GOT3 (cell line): ENCODE results near the gene UBALD2.
A peak's percentile ranks its signal among the peaks of the same experiment; 100 is the strongest.
"Not testable (repeated sequence)": the region's sequence is repeated elsewhere in the genome, so short reads cannot be mapped to it uniquely, and the experiment has no call there.

ENCODE experiments used
- DNase-seq: peaks from one replicate; lab custom pipeline; 2025; ENCODE audit warnings: mixed read lengths; lab: John Stamatoyannopoulos, UW

UBALD2 gene

GRCh38 chr17:76264755-76265623 is at the start of gene UBALD2:
TSS of gene UBALD2 (plus strand) at chr17:76265348. CDS start at chr17:76265506, 158 bp downstream.
- peak; percentile 98 for DNase-seq

DNA sequence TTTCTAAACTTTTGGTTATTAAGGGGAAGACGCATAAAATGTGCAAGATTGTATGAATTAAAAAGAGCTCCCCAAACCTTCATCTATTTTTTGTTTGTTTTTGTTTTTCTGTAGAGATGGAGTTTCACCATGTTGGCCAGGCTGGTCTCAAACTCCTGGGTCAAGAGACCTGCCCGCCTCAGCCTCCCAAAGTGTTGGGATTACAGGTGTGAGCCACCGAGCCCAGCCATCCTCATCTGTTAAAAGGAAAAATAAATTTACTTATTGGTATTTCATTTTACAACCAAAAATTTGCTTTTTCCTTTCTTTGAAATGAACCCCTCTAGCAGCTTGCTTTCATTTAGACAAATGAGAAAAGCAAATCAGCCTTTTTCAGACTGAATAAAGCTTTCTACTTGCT is 48.1 kb upstream of the UBALD2 start:
- no peak for DNase-seq

DNA sequence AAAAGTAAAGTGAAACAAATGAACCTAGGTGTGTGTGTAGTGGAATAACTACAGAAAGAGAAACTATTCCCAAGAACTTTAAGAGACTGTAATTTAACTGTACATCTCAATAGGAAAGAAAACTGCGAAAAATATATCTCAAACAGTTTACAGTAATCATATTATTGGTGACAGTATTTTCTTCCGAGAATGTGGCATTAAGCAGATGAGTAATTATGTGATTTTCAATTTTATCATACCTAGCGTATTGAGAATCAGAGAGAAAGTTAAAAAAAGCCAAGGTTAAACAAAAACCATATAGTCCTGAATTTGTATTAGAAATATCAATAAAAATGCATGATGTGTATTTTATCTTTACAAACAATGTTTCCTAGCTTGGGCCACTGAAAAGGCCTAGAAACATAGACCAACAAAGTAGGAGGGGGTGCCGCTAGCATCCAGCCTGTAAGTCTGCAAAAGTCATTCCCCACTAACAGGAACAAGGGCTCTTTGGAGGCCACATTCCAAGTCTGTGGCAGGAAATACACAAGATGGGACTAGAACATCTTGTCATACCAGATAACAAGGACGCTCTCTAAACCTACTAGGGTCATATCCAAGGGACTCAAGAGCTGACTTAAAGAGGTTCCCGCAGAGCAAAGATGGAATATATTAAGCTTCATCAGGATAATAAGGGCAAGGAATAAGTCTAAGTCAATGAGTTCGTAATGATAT is 45.3 kb upstream of the UBALD2 start:
- DNase-seq = no peak

DNA sequence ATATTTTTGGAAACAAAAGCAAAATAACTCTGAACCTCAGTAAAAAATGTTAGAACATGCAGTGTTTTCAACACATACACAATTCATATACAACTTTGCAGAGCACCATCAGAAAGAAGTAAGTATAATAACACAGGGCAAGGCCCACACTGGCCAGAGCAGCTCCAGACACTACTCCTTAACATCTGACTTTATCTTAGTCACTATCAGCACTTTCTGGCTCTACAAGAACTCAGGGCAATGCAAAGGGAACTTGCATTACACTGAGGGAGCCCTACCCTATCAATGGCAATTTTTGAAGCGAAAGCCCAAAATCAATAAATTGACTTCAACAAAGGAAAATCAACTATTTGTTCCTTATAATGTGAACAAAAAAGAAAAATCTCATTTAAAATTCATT is 41.3 kb upstream of the UBALD2 start:
- DNase-seq = no peak

DNA sequence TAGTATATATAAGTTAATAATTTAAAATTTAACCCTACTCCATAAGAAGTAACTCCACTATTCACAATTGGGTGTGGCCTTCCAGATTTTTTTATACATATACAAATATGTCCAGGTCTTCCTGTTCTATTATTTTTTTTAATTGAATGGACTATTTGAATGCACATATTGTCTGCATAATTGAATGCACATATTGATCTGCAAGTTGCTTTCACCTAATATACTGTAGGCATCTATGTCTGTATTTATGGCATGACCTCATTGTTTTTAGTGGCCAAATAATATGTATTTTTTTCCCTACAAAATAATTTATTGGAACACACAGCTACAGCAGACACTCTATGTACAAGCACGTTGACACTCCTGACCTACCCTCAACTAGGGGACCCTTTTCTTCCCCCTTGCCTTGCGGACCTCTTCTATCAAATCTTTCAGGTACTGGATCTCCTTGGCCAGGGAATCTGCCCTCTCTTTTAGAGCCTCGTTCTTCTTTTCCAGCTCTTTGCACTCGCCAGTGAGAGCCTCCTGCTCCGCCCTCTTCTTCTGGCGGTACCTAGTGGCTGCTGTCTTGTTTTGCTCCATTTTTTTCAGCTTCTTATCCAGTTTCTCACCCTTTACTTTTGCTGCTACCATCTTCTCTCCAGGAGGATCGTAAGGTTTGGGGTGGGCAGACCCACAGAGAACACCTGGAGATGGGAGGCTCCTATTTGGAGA is 39.6 kb upstream of the UBALD2 start:
- DNase-seq = not testable (repeated sequence)

DNA sequence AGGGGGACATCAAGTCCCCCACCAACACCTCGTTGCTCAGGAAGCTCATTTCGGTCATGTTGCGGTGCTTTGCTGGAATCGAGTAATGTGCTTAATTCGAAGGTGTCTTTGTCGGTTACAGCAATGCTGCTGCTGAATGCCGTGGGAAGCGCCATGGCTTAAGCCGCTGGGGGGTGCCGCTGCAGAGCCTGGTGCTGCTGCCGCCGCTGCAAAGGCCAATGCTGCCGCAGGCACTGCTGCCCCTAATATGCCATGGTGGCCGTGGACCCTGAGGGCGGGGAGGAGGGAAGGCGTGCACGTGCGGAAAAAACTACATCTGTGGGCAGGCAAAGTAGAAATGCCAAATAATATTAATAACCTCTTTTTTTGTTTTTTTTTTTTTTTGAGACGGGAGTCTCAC is 38.4 kb upstream of the UBALD2 start:
- DNase-seq = not testable (repeated sequence)

GRCh38 chr17:76232342-76232741 is 32.8 kb upstream of the UBALD2 start:
- no peak for DNase-seq

DNA sequence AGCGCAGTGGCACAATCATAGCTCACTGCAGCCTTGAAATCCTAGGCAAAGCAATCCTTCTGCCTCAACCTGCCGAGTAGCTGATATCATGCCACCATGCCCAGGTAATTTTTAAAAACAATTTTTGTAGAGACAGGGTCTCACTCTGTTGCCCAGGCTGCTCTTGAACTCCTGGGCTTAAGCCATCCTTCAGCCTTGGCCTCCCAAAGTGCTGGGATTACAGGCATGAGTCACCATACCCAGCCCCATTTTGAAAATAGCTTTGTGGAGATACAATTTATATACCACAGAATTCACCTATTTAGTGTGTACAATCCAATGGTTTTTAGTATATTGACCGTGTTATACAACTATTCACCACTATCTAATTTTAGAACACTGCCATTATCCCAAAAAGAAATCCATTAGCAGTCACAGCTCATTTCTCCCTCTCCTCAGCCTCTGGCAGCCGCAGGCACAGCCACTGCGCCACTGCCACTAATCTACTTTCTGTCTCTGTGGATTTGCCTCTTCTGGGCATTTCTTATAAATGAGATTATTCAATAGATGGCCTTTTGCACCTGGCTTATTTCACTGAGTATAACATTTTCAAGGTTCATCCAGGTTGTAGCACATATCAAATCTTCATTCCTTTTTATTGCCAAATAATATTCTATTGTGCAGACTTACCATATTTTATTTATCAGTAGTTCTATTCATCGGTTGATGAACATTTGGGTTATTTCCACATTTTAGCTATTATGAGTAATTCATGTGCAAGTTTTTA is 31.4 kb upstream of the UBALD2 start:
- no peak for DNase-seq

- no peak for DNase-seq
These were observed 30.8 kb upstream of the UBALD2 start for GRCh38 chr17:76234354-76234679.

- no peak for DNase-seq
These were observed 29.3 kb upstream of the UBALD2 start for GRCh38 chr17:76235883-76236282.

GRCh38 chr17:76236603-76237002 is 28.5 kb upstream of the UBALD2 start:
- DNase-seq = no peak

GRCh38 chr17:76237859-76238313 is 27.3 kb upstream of the UBALD2 start:
- DNase-seq = no peak

DNA sequence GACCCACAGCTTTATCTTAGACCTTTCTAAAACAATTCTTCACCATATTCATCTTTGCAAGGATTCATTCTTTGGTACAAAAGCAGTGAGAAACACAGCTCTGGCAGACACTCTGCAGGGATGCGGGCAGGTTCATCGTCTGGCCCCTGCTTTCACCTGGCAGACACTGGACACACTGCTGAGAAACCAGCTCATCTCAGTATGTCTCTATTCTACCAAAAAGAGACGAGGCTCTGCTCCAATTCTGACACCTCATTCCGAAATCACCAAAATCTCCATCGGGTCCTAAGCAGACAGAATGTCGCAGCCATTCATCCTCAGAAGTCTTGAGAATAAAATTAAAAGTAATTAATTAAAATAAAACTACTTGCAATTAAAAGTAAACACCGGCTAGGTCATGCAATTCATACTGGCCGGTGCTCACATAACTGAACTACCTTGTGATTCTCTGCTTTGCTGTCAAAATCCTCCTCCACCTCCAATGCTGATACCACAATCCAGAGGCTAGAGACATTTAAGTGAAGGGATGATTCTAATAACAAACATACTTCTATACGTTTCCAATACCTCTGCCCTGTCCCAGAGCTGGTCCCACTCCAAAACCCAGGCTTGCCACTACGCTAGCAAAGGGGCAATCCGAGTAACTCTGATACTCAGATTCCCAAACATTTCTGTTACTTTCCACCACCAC is 26.2 kb upstream of the UBALD2 start:
- DNase-seq = no peak

DNA sequence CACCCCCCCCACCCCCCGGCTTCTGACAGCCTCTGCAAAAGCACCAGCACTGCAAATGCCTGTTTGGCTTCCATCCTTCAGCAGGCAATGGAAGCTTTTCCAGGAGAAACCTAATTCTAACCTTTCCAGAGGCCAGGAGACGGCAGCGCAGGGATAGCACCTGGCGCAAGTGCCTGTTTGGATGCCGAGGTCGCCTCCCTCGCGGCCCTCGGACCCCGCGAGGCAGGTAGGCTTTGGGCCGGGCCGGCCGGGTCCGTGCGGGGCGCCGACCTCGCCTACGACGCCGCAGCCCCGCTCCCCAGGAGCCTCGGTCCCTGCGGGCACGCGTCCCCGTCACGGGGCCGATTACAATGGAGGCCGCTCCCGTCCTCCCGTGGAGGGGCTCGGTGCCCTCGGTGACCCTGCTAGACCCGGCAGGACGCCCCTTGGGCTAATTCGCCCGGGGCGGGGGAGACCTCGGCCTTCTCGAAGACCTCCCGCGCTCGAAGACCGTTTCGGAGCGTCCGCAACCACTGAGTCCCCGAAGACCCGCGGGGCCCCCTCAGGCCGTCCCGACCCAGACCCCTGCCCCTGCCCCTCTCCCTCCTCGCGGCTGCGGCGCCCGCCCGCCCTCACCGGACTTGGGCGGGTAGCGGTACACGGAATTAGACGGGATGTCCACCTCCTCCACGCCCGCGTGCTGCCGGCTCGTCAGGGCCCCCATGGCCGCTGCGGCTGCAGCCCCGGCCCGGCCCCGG is 25.4 kb upstream of the UBALD2 start:
- DNase-seq = no peak

- no peak for DNase-seq
These were observed 24.5 kb upstream of the UBALD2 start, which contains the start of gene RNF157 for GRCh38 chr17:76240461-76241203. TSS of gene RNF157 (minus strand) at chr17:76240493. CDS start at chr17:76240240, 253 bp downstream.

- DNase-seq = no peak
These were observed 24.0 kb upstream of the UBALD2 start for GRCh38 chr17:76241204-76241538.

DNA sequence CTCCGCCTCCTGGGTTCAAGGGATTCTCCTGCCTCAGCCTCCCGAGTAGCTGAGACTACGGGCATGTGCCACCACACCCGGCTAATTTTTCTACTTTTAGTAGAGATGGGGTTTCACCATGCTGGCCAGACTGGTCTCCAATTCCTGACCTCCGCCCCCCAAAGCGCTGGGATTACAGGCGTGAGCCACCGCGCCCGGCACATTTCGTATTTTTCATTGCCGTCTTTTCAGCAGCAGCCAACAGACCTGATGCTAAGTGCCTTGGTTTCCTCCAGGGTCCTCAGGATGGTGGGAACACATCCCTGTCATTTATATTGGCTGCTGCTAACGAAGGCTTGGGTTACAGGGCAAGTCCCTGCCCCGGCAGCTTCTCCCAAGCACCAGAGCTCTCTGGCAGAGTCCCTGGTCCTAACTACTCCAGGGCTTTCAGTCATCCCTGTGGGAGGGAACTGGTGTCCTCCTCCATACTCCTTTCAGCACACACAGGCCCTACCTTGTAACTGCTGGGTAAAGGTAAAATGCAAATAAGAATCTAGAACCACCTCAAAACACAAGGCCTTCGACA is 23.4 kb upstream of the UBALD2 start:
- DNase-seq = no peak

DNA sequence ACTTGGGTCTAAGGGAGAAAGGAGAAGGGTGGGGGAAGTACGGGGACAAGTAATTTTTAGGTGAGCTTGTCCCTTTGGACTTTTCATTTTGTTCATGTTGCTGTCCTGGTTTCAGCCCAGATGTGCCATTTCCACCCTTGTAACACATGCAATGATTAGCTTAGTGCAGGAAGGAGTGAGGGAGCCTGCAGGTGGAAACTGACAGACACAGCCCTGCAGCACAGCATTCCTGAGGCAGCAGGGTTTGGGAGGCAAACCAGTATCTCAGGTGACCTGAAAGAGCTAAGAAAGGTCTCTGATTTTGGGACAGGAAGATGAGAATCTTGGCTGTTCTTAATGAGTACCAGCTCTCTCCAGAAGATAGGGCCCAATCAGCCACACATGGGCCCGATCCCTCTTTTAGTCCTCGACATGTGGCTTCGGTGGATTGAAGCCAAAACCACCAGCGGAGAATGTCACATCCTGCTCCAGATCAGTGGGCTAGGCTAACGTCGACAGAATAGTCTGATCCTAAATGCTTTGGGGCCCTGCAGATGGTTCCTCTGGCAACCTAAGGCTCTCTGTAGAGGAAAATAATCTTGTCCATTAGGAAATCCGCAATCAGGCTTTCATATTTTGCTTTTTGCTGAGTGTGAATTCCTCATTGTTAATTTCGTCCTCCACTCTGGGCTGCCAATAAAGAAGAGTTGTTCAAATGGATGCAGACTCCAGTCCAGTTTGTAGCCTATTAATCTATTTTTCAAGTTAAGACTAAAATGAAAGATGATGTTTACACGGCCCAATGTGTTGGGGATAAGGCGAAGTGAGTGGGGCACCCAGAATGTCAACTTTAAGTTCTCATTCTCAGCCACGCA is 21.1 kb upstream of the UBALD2 start:
- DNase-seq = no peak

DNA sequence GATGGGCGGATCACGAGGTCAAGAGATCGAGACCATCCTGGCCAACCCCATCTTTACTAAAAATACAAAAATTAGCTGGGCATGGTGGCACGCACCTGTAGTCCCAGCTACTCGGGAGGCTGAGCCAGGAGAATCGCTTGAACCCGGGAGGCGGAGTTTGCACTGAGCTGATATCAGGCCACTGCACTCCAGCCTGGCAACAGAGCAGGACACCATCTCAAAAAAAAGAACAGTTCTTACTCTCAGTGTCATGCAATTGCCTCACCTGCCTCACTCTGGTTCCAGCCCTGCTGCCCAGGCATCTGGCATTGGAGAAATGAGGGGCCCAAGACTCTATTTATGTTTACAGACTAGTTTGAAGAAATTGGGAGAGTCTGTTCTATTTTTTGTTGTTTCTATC is 20.4 kb upstream of the UBALD2 start:
- DNase-seq = not testable (repeated sequence)
